ENCODE results near the gene SLC14A1. TPM values are rescaled to one million over a fixed set of nuclear protein-coding genes. Genes with fewer than 3 reads are reported as not detected.

The SLC14A1 gene
- total RNA-seq, 1 experiment from 2014 or later, result not detected

DNA sequence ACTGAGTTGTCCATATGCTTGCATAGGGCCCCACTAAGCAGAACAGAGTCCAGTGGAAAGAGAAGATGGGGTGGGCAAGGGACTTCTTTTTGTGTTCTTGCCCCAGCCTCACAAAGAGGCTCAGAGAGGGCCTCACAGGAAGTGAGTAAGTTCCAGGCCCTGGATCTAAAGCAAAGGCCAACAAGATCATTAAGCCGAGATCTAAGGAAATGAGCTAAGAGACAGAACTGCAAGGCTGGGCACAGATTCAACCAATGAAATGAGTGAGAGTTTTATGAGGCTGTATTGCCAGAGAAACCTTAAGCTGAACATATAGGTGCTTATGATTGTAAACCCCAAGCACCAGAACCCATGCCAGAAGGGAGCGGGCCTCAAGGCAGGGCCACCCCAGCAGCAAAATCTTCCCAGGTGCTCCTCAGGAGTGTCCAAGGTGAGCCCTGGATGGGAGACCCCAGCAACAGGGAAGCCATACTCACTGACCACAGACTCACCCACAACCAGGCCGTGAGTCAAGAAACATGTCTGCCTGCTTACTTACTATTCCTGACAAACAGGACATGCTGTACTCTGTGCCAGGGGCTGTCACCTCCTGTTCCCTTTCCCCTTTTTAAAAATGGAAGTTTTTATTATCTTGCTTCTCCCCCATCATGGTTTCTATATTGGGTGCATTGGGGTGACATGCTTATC is 40.2 kb downstream of the SLC14A1 start:
- TF ChIP-seq CTCF (conservative IDR thresholded peaks at IDR 0.05), result no peak
- no peak for TF ChIP-seq EZH2 (IDR thresholded peaks at IDR 0.05; ENCODE audit: low read depth)
- Histone ChIP-seq H3K27me3 (ENCODE audit: insufficient read depth, low read depth) (no peaks in the 10 kb centered on the region), H2AFZ (peak overlapping the region; percentile 43; the same call in 1 of the 2 replicates), H3K9me3 (ENCODE audit: insufficient read depth, low read depth) (no peaks in the 10 kb centered on the region), H3K4me1 (replicated peaks; ENCODE audit: insufficient read depth) (peaks cover 9% of the 10 kb centered on the region), H3K9me2 (ENCODE audit: insufficient read depth) (no peaks in the 10 kb centered on the region), H3K36me3 (ENCODE audit: low read depth) (no peaks in the 10 kb centered on the region), H3K79me2 (ENCODE audit: low read depth) (no peaks in the 10 kb centered on the region), H4K20me1 (ENCODE audit: insufficient read depth) (no peaks in the 10 kb centered on the region), H3K4me3 (no peak overlapping the region), H3K27ac (no peak overlapping the region), H3F3A (ENCODE audit: insufficient read depth, low read depth) (no peaks in the 10 kb centered on the region), H3K4me2 (no peak overlapping the region)
- CTCF ChIA-PET, result no interaction called here
- intact Hi-C loops (cut with micrococcal nuclease; ENCODE audit: unreplicated experiment), result no loop called here
- POLR2A ChIA-PET (ENCODE audit: unreplicated experiment), result no interaction called here
- no peak for DNase-seq
- BruUV-seq (replicated peaks), result no TSS peak

DNA sequence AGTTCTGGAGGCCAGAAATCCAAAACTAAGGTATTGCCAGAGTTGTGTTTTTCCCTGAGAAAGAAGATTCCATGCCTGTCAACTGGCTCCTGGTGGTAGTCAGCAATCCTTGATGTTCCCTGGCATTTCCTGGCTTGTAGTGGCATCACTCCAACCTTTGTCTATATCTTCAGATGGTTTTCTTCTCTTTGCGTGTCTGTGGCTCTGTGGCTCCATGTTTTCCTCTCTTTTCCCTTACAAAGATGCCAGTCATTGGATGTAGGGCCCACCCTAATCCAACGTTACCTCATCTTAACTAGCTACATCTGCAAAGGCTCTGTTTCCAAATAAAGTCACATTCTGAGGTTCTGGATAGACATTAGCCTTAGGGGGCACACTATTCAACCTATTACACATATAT is 41.8 kb downstream of the SLC14A1 start:
- POLR2A ChIA-PET (ENCODE audit: unreplicated experiment), result interaction anchor here (0.6 kb wide), 1 partner anchor 1069 kb away, joined by 3 read pairs; no protein-coding TSS in a partner anchor
- H4K20me1 ChIP-seq (ENCODE audit: insufficient read depth), result no peaks in the 10 kb centered on the region
- H3K4me1 ChIP-seq (replicated peaks; ENCODE audit: insufficient read depth), result peaks cover 9% of the 10 kb centered on the region
- CTCF ChIA-PET, result no interaction called here
- intact Hi-C loops (cut with micrococcal nuclease; ENCODE audit: unreplicated experiment), result no loop called here
- no peak overlapping the region for H3K4me2 ChIP-seq
- H3K27ac ChIP-seq, result no peak overlapping the region
- no peaks in the 10 kb centered on the region for H3K9me2 ChIP-seq (ENCODE audit: insufficient read depth)
- DNase-seq, result no peak
- H2AFZ ChIP-seq, result no peak overlapping the region
- H3K9me3 ChIP-seq (ENCODE audit: insufficient read depth, low read depth), result no peaks in the 10 kb centered on the region
- BruUV-seq (replicated peaks), result no TSS peak
- TF ChIP-seq CTCF (conservative IDR thresholded peaks at IDR 0.05), result no peak
- no peak for TF ChIP-seq EZH2 (IDR thresholded peaks at IDR 0.05; ENCODE audit: low read depth)
- no peak overlapping the region for H3K4me3 ChIP-seq
- no peaks in the 10 kb centered on the region for H3F3A ChIP-seq (ENCODE audit: insufficient read depth, low read depth)
- H3K79me2 ChIP-seq (ENCODE audit: low read depth), result no peaks in the 10 kb centered on the region
- no peaks in the 10 kb centered on the region for H3K36me3 ChIP-seq (ENCODE audit: low read depth)
- no peaks in the 10 kb centered on the region for H3K27me3 ChIP-seq (ENCODE audit: insufficient read depth, low read depth)

DNA sequence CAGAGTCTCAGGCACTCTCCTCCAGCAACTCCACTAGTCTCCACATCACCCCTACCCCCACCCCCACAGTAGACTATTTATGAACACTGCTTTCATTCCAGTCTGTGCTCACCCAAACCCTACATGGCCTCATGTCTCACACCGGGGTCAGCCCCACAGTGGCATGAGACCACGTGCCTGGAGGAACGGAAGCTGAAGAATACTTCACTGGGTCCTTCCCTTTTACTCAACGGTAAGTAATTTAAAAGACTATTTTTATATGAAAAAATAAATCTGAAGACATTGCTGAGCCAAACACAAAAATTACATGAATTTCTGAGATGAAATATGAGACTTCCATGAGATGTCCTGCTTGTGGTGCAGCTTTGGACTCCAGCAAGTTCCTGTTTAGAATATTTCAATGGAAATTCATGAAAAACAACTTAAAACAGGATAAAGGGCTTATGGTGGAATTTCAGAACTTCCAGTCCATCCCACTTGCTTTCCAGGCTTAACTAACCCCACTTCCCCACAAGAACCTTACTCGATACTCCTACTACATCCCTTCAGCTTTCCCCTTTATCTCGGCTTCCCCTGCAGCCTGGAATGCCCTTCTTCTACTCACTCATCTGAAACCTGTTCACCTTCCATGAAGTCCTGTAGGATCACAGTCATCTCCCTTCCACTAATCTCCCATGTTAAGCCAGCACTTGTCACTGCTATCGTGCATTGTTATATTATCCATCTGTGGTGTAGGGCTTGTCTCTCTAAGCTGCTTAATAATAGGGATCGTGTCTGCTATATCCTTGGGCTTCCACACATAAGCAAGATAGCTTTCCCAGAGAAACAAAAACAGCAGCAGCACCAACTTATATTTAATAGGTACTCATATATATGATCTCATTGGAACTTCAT is 47.9 kb downstream of the SLC14A1 start:
- no peaks in the 10 kb centered on the region for H3K36me3 ChIP-seq (ENCODE audit: low read depth)
- H3F3A ChIP-seq (ENCODE audit: insufficient read depth, low read depth), result peaks cover 3% of the 10 kb centered on the region; the same call in 1 of the 2 replicates
- peaks cover 11% of the 10 kb centered on the region; the same call in 1 of the 2 replicates for H3K4me1 ChIP-seq (replicated peaks; ENCODE audit: insufficient read depth)
- DNase-seq, result no peak
- H3K9me2 ChIP-seq (ENCODE audit: insufficient read depth), result no peaks in the 10 kb centered on the region
- H3K27me3 ChIP-seq (ENCODE audit: insufficient read depth, low read depth), result no peaks in the 10 kb centered on the region
- ChIA-PET CTCF (no interaction called here), POLR2A (ENCODE audit: unreplicated experiment) (interaction anchor here (0.7 kb wide), 1 partner anchor 52 kb away, joined by 3 read pairs; no protein-coding TSS in a partner anchor)
- no peaks in the 10 kb centered on the region for H3K9me3 ChIP-seq (ENCODE audit: insufficient read depth, low read depth)
- no peaks in the 10 kb centered on the region for H3K79me2 ChIP-seq (ENCODE audit: low read depth)
- intact Hi-C loops (cut with micrococcal nuclease; ENCODE audit: unreplicated experiment), result no loop called here
- no peak overlapping the region for H3K4me3 ChIP-seq
- no peak overlapping the region for H2AFZ ChIP-seq
- no peak overlapping the region for H3K27ac ChIP-seq
- no peaks in the 10 kb centered on the region for H4K20me1 ChIP-seq (ENCODE audit: insufficient read depth)
- no TSS peak for BruUV-seq (replicated peaks)
- TF ChIP-seq EZH2 (IDR thresholded peaks at IDR 0.05; ENCODE audit: low read depth) (no peak), CTCF (conservative IDR thresholded peaks at IDR 0.05) (no peak)
- H3K4me2 ChIP-seq, result no peak overlapping the region
